GM23338 (cell line): Measurements from ENCODE around the gene HTT. TPM values are rescaled to one million over a fixed set of nuclear protein-coding genes. Genes with fewer than 3 reads are reported as not detected.

Experiments
- ATAC-seq: fragments of 200-7000 bp; cut with Tn5 transposase; 3 replicates; pipeline ENCODE4 v1.9.1; 2020
- DNase-seq: peaks from one replicate; pipeline ENCODE4 v3.0.0-alpha.2; 2015; ENCODE audit warnings: low spot score
- H2AFZ ChIP-seq: fragments of 200-600 bp; sonication (generic); 2 replicates; pipeline ENCODE4 v1.8.0; 2016; ENCODE audit warnings: antibody characterized with exemption, mild to moderate bottlenecking, moderate library complexity
- H3F3A ChIP-seq: fragments of 200-600 bp; sonication (generic); replicated peaks from 2 replicates; pipeline ENCODE4 v1.8.0; 2017; ENCODE audit warnings: antibody characterized with exemption, mixed run types, low read depth
- H3K27ac ChIP-seq: fragments of 200-600 bp; sonication (generic); 2 replicates; pipeline ENCODE4 v1.6.1; 2016; ENCODE audit warnings: low read depth
- H3K27me3 ChIP-seq: fragments of 200-600 bp; sonication (generic); 2 replicates; pipeline ENCODE4 v1.8.0; 2016; ENCODE audit warnings: mild to moderate bottlenecking, mixed run types, moderate library complexity; ENCODE audit not compliant: insufficient read depth
- H3K36me3 ChIP-seq: fragments of 200-600 bp; sonication (generic); 2 replicates; pipeline ENCODE4 v1.8.0; 2016; ENCODE audit warnings: mild to moderate bottlenecking; ENCODE audit not compliant: insufficient read depth
- H3K4me1 ChIP-seq: fragments of 200-600 bp; sonication (generic); 2 replicates; pipeline ENCODE4 v1.8.0; 2016; ENCODE audit warnings: mild to moderate bottlenecking, moderate library complexity; ENCODE audit not compliant: insufficient read depth
- H3K4me2 ChIP-seq: fragments of 200-600 bp; sonication (generic); 2 replicates; pipeline ENCODE4 v1.7.1; 2017; ENCODE audit warnings: mixed run types
- H3K4me3 ChIP-seq: fragments of 200-600 bp; sonication (generic); 2 replicates; pipeline ENCODE4 v1.6.1; 2016; ENCODE audit warnings: mixed run types
- H3K79me2 ChIP-seq: fragments of 200-600 bp; sonication (generic); replicated peaks from 2 replicates; pipeline ENCODE4 v1.8.0; 2017; ENCODE audit warnings: mild to moderate bottlenecking; ENCODE audit not compliant: insufficient read depth
- H3K9me2 ChIP-seq: fragments of 200-600 bp; sonication (generic); 2 replicates; pipeline ENCODE4 v1.8.0; 2017; ENCODE audit not compliant: insufficient read depth
- H4K20me1 ChIP-seq: fragments of 200-600 bp; sonication (generic); replicated peaks from 2 replicates; pipeline ENCODE4 v1.8.0; 2017; ENCODE audit warnings: mild to moderate bottlenecking; ENCODE audit not compliant: insufficient read depth
- H3K27ac Mint-ChIP-seq: 2 replicates; pipeline ENCODE4 v1.8.0; 2020; ENCODE audit warnings: inconsistent platforms, mild to moderate bottlenecking, moderate library complexity, mixed read lengths
- H3K27me3 Mint-ChIP-seq: 3 replicates; pipeline ENCODE4 v1.8.0; 2022; ENCODE audit warnings: low read depth, mild to moderate bottlenecking, moderate library complexity, mixed read lengths, inconsistent platforms; ENCODE audit not compliant: insufficient read depth, poor library complexity
- H3K36me3 Mint-ChIP-seq: 3 replicates; pipeline ENCODE4 v1.8.0; 2021; ENCODE audit warnings: low read depth, mild to moderate bottlenecking, inconsistent platforms, moderate library complexity, mixed read lengths
- H3K4me1 Mint-ChIP-seq: 3 replicates; pipeline ENCODE4 v1.8.0; 2020; ENCODE audit warnings: mild to moderate bottlenecking, inconsistent platforms, mixed read lengths
- H3K4me3 Mint-ChIP-seq: 3 replicates; pipeline ENCODE4 v1.8.0; 2021; ENCODE audit warnings: moderate library complexity, mild to moderate bottlenecking, inconsistent platforms, mixed read lengths
- H3K9me3 Mint-ChIP-seq: 3 replicates; pipeline ENCODE4 v1.8.0; 2020; ENCODE audit warnings: moderate library complexity, mild to moderate bottlenecking, inconsistent platforms, mixed read lengths
- CREB1 ChIP-seq: fragments of 250-450 bp; sonication (Bioruptor Pico); IDR thresholded peaks from 2 replicates; pipeline ENCODE4 v1.5.0; 2020; ENCODE audit warnings: low read depth, mild to moderate bottlenecking, moderate library complexity
- CTCF ChIP-seq, 2 experiments: fragments of 200-600 bp in 1 of 2; sonication (generic) in 1 of 2; conservative IDR thresholded peaks; 2 replicates each; pipeline versions ENCODE4 v1.5.1 to v1.6.1; 2016 to 2017; ENCODE audit warnings: antibody characterized with exemption in 2 of 2, low read depth in 2 of 2, mild to moderate bottlenecking in 2 of 2, moderate library complexity in 1 of 2
- ETS1 ChIP-seq: IDR thresholded peaks from 2 replicates; pipeline ENCODE4 v1.6.1; 2016; ENCODE audit warnings: antibody characterized with exemption
- EZH2 ChIP-seq: fragments of 200-600 bp; sonication (generic); IDR thresholded peaks from one replicate; pipeline ENCODE4 v1.8.0; 2017; ENCODE audit warnings: antibody characterized with exemption, mild to moderate bottlenecking, low read depth; ENCODE audit not compliant: unreplicated experiment
- JUNB ChIP-seq: IDR thresholded peaks from one replicate; pipeline ENCODE4 v1.6.1; 2016; ENCODE audit warnings: antibody characterized with exemption; ENCODE audit not compliant: unreplicated experiment
- NANOG ChIP-seq: IDR thresholded peaks from 2 replicates; pipeline ENCODE4 v1.6.1; 2016; ENCODE audit warnings: antibody characterized with exemption, borderline replicate concordance
- POLR2AphosphoS5 ChIP-seq: IDR thresholded peaks from 2 replicates; pipeline ENCODE4 v1.6.1; 2016; ENCODE audit warnings: antibody characterized with exemption, low read depth
- REST ChIP-seq: IDR thresholded peaks from one replicate; pipeline ENCODE4 v1.6.1; 2018; ENCODE audit warnings: antibody characterized with exemption; ENCODE audit not compliant: unreplicated experiment
- STAT1 ChIP-seq: IDR thresholded peaks from one replicate; pipeline ENCODE4 v1.6.1; 2016; ENCODE audit warnings: antibody characterized with exemption; ENCODE audit not compliant: unreplicated experiment
- ZNF114 ChIP-seq: fragments of 250-450 bp; sonication (Bioruptor Pico); IDR thresholded peaks from 2 replicates; pipeline ENCODE4 v1.5.0; 2020; ENCODE audit warnings: mild to moderate bottlenecking, moderate library complexity
- ZNF331 ChIP-seq: fragments of 250-450 bp; sonication (Bioruptor Pico); IDR thresholded peaks from 2 replicates; pipeline ENCODE4 v1.5.0; 2020; ENCODE audit warnings: low read depth, mild to moderate bottlenecking, moderate library complexity
- polyA plus RNA-seq: library from polyadenylated mRNA; unstranded; fragments of >200 nt; fragmentation: Nextera tagmentation; extraction: Ambion mirVana; gene quantifications from 2 replicates; pipeline ENCODE4 v1.2.1, GENCODE V29; 2016
- total RNA-seq: library from RNA; depleted of rRNA; stranded (reverse); fragments of >200 nt; shearing (Covaris generic); gene quantifications from 2 replicates; pipeline ENCODE4 v1.2.3, GENCODE V29; 2014

Gene HTT
- total and polyA plus RNA-seq, 2 experiments from 2014 or later, result 26.6 to 67.7 TPM

- H3K4me3 ChIP-seq, result no peak overlapping the region
- 0 out of 2 replicates have a peak, but pooled peaks cover 4% of the 10 kb centered on the region for H3F3A ChIP-seq
- ATAC-seq (no peak), DNase-seq (no peak)
- no peaks in the 10 kb centered on the region for H3K27me3 ChIP-seq
- no peak overlapping the region for H3K27ac Mint-ChIP-seq
- H3K79me2 ChIP-seq, result no peaks in the 10 kb centered on the region
- no peaks in the 10 kb centered on the region for H3K9me2 ChIP-seq
- H3K36me3 Mint-ChIP-seq, result peaks cover 74% of the 10 kb centered on the region
- H3K4me1 ChIP-seq, result no peaks in the 10 kb centered on the region
- no peak overlapping the region for H2AFZ ChIP-seq
- peaks cover 4% of the 10 kb centered on the region; the same call in 2 of the 3 replicates for H3K9me3 Mint-ChIP-seq
- TF ChIP-seq POLR2AphosphoS5 (no peak), NANOG (no peak), CREB1 (CRISPR knock-in tag) (no peak), JUNB (no peak), ETS1 (no peak), REST (no peak), CTCF (conservative IDR thresholded peaks at IDR 0.05; ENCODE audit: low read depth in 2 of 2) (no peak), ZNF114 (CRISPR knock-in tag) (no peak), EZH2 (no peak)
- no peak overlapping the region for H3K4me2 ChIP-seq
- peaks cover 8% of the 10 kb centered on the region for H4K20me1 ChIP-seq
- no peaks in the 10 kb centered on the region for H3K4me1 Mint-ChIP-seq
- H3K27ac ChIP-seq, result no peak overlapping the region
- H3K27me3 Mint-ChIP-seq, result peaks cover 9% of the 10 kb centered on the region
- H3K4me3 Mint-ChIP-seq, result no peak overlapping the region
- peaks cover 16% of the 10 kb centered on the region; the same call in 1 of the 2 replicates for H3K36me3 ChIP-seq
These were observed 154.8 kb downstream of the HTT start for GRCh38 chr4:3229328-3229727.

- Mint-ChIP-seq H3K4me3 (no peak overlapping the region), H3K9me3 (peaks cover 4% of the 10 kb centered on the region; the same call in 2 of the 3 replicates), H3K27me3 (peaks cover 14% of the 10 kb centered on the region), H3K27ac (no peak overlapping the region), H3K36me3 (peaks cover 74% of the 10 kb centered on the region), H3K4me1 (no peaks in the 10 kb centered on the region)
- H2AFZ ChIP-seq, result no peak overlapping the region
- H4K20me1 ChIP-seq, result peaks cover 8% of the 10 kb centered on the region
- peaks cover 12% of the 10 kb centered on the region; the same call in 1 of the 2 replicates for H3K36me3 ChIP-seq
- DNase-seq (no peak), ATAC-seq (no peak)
- no peak overlapping the region for H3K27ac ChIP-seq
- no peaks in the 10 kb centered on the region for H3K79me2 ChIP-seq
- no peaks in the 10 kb centered on the region for H3K4me1 ChIP-seq
- no peaks in the 10 kb centered on the region for H3K27me3 ChIP-seq
- 0 out of 2 replicates have a peak, but pooled peaks cover 4% of the 10 kb centered on the region for H3F3A ChIP-seq
- H3K4me3 ChIP-seq, result no peak overlapping the region
- H3K4me2 ChIP-seq, result no peak overlapping the region
- no peaks in the 10 kb centered on the region for H3K9me2 ChIP-seq
- TF ChIP-seq CTCF (conservative IDR thresholded peaks at IDR 0.05; ENCODE audit: low read depth in 2 of 2), result no peak
- TF ChIP-seq ZNF331, result no peak
- TF ChIP-seq EZH2, result no peak
- TF ChIP-seq REST, result no peak
- no peak for TF ChIP-seq STAT1
These were observed 155.5 kb downstream of the HTT start for GRCh38 chr4:3229964-3230363.
